DND-41 (cell line): Measurements from ENCODE around the gene ST3GAL4.

ENCODE experiments used
- ATAC-seq: fragments of 200-7000 bp; cut with Tn5 transposase; 3 replicates; pipeline ENCODE4 v1.9.1; 2021; ENCODE audit warnings: low read depth; ENCODE audit not compliant: insufficient read depth
- DNase-seq: peaks from one replicate; pipeline ENCODE4 v3.0.0-alpha.2; 2020
- H2AFZ ChIP-seq: 2 replicates; pipeline ENCODE4 v1.6.0; 2012; ENCODE audit warnings: low read depth, low read length
- H3K27ac ChIP-seq: 2 replicates; pipeline ENCODE4 v1.5.1; 2012; ENCODE audit warnings: low read length, inconsistent platforms
- H3K27me3 ChIP-seq: fragments of 200-600 bp; sonication (generic); 2 replicates; pipeline ENCODE4 v1.6.0; 2012; ENCODE audit warnings: low read length, mild to moderate bottlenecking, inconsistent platforms; ENCODE audit not compliant: insufficient read depth, poor library complexity
- H3K36me3 ChIP-seq: 2 replicates; pipeline ENCODE4 v1.5.1; 2012; ENCODE audit warnings: low read length, inconsistent platforms; ENCODE audit not compliant: insufficient read depth
- H3K4me1 ChIP-seq: 2 replicates; pipeline ENCODE4 v1.5.1; 2012; ENCODE audit warnings: mild to moderate bottlenecking, low read length; ENCODE audit not compliant: insufficient read depth
- H3K4me2 ChIP-seq: 2 replicates; pipeline ENCODE4 v1.6.0; 2012; ENCODE audit warnings: mild to moderate bottlenecking, moderate library complexity, low read length, inconsistent platforms; ENCODE audit not compliant: insufficient read depth
- H3K4me3 ChIP-seq, 2 experiments: fragments of 200-600 bp in 1 of 2; shearing (Covaris generic) in 1 of 2; 2 replicates each; pipeline ENCODE4 v1.5.1; 2012 to 2016; ENCODE audit warnings: inconsistent platforms in 2 of 2, low read length in 2 of 2, mild to moderate bottlenecking in 2 of 2, low read depth in 1 of 2, moderate library complexity in 1 of 2
- H3K79me2 ChIP-seq: 2 replicates; pipeline ENCODE4 v1.6.0; 2012; ENCODE audit warnings: low read length, inconsistent platforms; ENCODE audit not compliant: insufficient read depth
- H3K9ac ChIP-seq: 2 replicates; pipeline ENCODE4 v1.6.0; 2012; ENCODE audit warnings: low read depth, mild to moderate bottlenecking, inconsistent platforms, low read length, moderate library complexity
- H3K9me3 ChIP-seq: 2 replicates; pipeline ENCODE4 v1.5.1; 2012; ENCODE audit warnings: low read length, moderate library complexity, mild to moderate bottlenecking, inconsistent platforms; ENCODE audit not compliant: insufficient read depth, severe bottlenecking
- H4K20me1 ChIP-seq: 2 replicates; pipeline ENCODE4 v1.6.0; 2012; ENCODE audit warnings: low read length; ENCODE audit not compliant: insufficient read depth
- EZH2 ChIP-seq: IDR thresholded peaks from 3 replicates; pipeline ENCODE4 v1.6.1; 2012; ENCODE audit warnings: borderline replicate concordance, low read depth, mild to moderate bottlenecking, moderate library complexity, low read length, inconsistent platforms; ENCODE audit not compliant: severe bottlenecking
- TF ChIP-seq, protein P1 (sequence below): IDR thresholded peaks from 2 replicates; pipeline ENCODE4 v1.5.1; 2012; ENCODE audit warnings: borderline replicate concordance, low read length, moderate library complexity, mild to moderate bottlenecking; ENCODE audit not compliant: poor library complexity, severe bottlenecking; ENCODE audit errors: extremely low read depth

ST3GAL4 gene

DNA sequence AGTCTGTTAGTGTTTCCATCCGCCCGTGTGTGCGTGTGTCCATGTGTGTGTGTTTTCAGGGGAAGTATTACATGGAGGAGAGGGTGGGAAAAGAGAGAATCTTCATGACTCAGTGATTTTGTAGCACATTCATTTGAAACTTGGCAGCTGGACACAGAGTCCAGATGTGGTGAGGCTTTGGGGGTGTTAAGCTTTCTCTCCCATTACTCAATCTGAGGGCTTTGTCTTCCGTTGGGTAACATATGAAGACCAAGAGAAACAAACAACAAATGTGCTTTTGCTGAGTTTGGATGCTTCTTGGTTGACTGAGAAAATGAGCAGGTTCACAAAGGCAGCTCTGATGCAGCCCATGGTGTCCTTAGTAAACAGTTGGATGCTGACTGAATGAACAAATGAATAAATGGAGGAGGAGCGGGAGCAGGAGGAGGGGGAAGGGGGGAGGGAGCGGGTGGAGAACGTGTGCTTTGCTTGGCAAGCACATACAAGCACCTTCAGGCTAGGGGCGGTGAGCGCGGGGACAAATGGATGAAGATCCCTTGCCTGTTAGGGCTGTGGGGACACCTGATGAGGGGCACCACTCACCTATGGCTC is 104.3 kb downstream of the ST3GAL4 start:
- Histone ChIP-seq H3K4me3 (no peak overlapping the region), H4K20me1 (0 out of 2 replicates have a peak, but pooled peaks cover 7% of the 10 kb centered on the region), H3K9me3 (no peaks in the 10 kb centered on the region), H3K9ac (no peak overlapping the region), H3K79me2 (no peaks in the 10 kb centered on the region), H3K4me1 (no peaks in the 10 kb centered on the region), H3K36me3 (no peaks in the 10 kb centered on the region), H3K4me2 (no peak overlapping the region), H3K27ac (no peak overlapping the region), H2AFZ (no peak overlapping the region), H3K27me3 (peaks cover 4% of the 10 kb centered on the region)
- DNase-seq: no peak
- TF ChIP-seq, protein P1, sequence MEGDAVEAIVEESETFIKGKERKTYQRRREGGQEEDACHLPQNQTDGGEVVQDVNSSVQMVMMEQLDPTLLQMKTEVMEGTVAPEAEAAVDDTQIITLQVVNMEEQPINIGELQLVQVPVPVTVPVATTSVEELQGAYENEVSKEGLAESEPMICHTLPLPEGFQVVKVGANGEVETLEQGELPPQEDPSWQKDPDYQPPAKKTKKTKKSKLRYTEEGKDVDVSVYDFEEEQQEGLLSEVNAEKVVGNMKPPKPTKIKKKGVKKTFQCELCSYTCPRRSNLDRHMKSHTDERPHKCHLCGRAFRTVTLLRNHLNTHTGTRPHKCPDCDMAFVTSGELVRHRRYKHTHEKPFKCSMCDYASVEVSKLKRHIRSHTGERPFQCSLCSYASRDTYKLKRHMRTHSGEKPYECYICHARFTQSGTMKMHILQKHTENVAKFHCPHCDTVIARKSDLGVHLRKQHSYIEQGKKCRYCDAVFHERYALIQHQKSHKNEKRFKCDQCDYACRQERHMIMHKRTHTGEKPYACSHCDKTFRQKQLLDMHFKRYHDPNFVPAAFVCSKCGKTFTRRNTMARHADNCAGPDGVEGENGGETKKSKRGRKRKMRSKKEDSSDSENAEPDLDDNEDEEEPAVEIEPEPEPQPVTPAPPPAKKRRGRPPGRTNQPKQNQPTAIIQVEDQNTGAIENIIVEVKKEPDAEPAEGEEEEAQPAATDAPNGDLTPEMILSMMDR: no peak
- TF ChIP-seq EZH2: no peak
- no peak for ATAC-seq

DNA sequence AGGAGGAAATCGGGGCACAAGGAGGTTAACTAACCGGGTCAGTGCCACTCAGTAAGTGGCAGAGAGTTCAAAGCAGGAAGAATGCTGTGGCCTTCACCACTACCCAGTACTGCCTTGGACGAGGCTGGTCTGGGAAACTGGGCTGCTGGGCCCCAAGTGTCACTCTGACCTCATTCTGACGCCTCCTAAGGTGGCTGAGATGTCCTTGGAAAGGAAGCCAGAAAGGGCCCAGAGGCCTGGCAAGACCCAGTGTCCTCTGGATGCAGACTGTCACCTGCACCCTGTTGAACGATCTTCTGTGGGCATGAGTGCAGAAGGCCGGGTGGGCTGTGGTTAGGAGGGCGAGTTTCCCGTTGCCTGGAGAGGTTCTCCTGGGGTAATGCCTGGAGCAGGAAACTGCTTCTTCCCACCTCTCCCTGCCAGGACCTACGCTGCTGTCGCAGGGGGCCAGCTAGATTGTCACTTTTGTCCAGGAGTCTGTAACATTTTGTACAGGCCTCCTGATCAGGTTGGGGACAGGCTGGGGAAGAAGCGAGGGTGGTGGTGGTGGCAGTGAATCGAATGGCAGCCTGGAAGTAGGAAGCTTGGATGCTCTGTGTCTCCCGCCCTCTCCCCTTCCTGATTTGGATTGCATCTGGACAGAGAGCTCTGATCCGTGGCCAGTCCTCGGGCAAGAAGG is 105.1 kb downstream of the ST3GAL4 start:
- no peak for DNase-seq
- 0 out of 2 replicates have a peak, but pooled peaks cover 7% of the 10 kb centered on the region for H4K20me1 ChIP-seq
- H3K4me1 ChIP-seq: no peaks in the 10 kb centered on the region
- H3K27ac ChIP-seq: no peak overlapping the region
- H2AFZ ChIP-seq: no peak overlapping the region
- TF ChIP-seq, protein P1: no peak
- no peak for TF ChIP-seq EZH2
- H3K9me3 ChIP-seq: no peaks in the 10 kb centered on the region
- no peak for ATAC-seq
- no peaks in the 10 kb centered on the region for H3K36me3 ChIP-seq
- no peaks in the 10 kb centered on the region for H3K79me2 ChIP-seq
- no peak overlapping the region for H3K9ac ChIP-seq
- H3K4me2 ChIP-seq: no peak overlapping the region
- no peak overlapping the region for H3K4me3 ChIP-seq
- H3K27me3 ChIP-seq: peaks cover 4% of the 10 kb centered on the region

DNA sequence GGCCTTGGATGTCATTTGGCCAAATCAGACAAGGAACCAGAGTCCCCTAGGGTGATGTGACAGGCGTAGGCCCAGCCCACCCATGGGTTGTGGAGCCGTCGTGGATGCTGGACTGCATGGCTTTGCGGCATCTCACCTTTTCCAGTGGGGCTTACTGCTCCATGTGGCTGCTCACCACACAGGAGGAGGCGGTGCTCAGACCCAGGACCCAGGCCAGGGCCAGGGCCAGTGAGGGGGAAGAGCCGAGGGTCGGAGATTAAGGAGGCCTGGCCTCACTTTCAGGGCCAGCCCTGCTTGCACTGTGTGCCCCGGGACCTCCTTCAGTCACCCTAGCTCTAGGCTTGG is 105.6 kb downstream of the ST3GAL4 start:
- no peak overlapping the region for H2AFZ ChIP-seq
- ATAC-seq (no peak), DNase-seq (no peak)
- 0 out of 2 replicates have a peak, but pooled peaks cover 7% of the 10 kb centered on the region for H4K20me1 ChIP-seq
- H3K79me2 ChIP-seq: no peaks in the 10 kb centered on the region
- H3K36me3 ChIP-seq: no peaks in the 10 kb centered on the region
- no peaks in the 10 kb centered on the region for H3K9me3 ChIP-seq
- no peak overlapping the region for H3K9ac ChIP-seq
- H3K27ac ChIP-seq: no peak overlapping the region
- H3K27me3 ChIP-seq: peaks cover 7% of the 10 kb centered on the region
- TF ChIP-seq, protein P1: no peak
- no peak for TF ChIP-seq EZH2
- H3K4me2 ChIP-seq: no peak overlapping the region
- no peak overlapping the region for H3K4me3 ChIP-seq
- H3K4me1 ChIP-seq: no peaks in the 10 kb centered on the region
